GOT3 (cell line): ENCODE results near the gene TPD52L2.
"Not testable (repeated sequence)": the region's sequence is repeated elsewhere in the genome, so short reads cannot be mapped to it uniquely, and the experiment has no call there.

ENCODE experiments used
- DNase-seq: peaks from one replicate; lab custom pipeline; 2025; ENCODE audit warnings: mixed read lengths; lab: John Stamatoyannopoulos, UW

TPD52L2 gene

GRCh38 chr20:63878899-63879663 is 14.0 kb downstream of the TPD52L2 start:
- no peak for DNase-seq

- DNase-seq = not testable (repeated sequence)
Observed at GRCh38 chr20:63880901-63881300, 15.8 kb downstream of the TPD52L2 start.

GRCh38 chr20:63881451-63882226 is 16.6 kb downstream of the TPD52L2 start:
- DNase-seq = no peak

GRCh38 chr20:63882257-63883200 is 17.5 kb downstream of the TPD52L2 start:
- no peak for DNase-seq

- DNase-seq = no peak
Observed at GRCh38 chr20:63883201-63883593, 18.1 kb downstream of the TPD52L2 start.

GRCh38 chr20:63884506-63885263 is 19.6 kb downstream of the TPD52L2 start:
- no peak for DNase-seq

- no peak for DNase-seq
Observed at GRCh38 chr20:63885264-63886053, 20.4 kb downstream of the TPD52L2 start.

GRCh38 chr20:63886054-63886419 is 21.0 kb downstream of the TPD52L2 start:
- no peak for DNase-seq

GRCh38 chr20:63886921-63887320 is 21.9 kb downstream of the TPD52L2 start:
- no peak for DNase-seq

- no peak for DNase-seq
Observed at GRCh38 chr20:63889241-63890200, 24.5 kb downstream of the TPD52L2 start.

GRCh38 chr20:63890201-63890576 is 25.1 kb downstream of the TPD52L2 start:
- DNase-seq = no peak

GRCh38 chr20:63890616-63891015 is 25.5 kb downstream of the TPD52L2 start:
- no peak for DNase-seq

- no peak for DNase-seq
Observed at GRCh38 chr20:63891061-63892002, 26.3 kb downstream of the TPD52L2 start.

- no peak for DNase-seq
Observed at GRCh38 chr20:63892402-63892801, 27.3 kb downstream of the TPD52L2 start.

GRCh38 chr20:63893999-63894357 is 28.9 kb downstream of the TPD52L2 start:
- no peak for DNase-seq

GRCh38 chr20:63894358-63895201 is 29.5 kb downstream of the TPD52L2 start, which contains the start of gene DNAJC5:
TSS of gene DNAJC5 (plus strand) at chr20:63895126. CDS start at chr20:63928346, 33,220 bp downstream.
- peak; percentile 84 for DNase-seq

- no peak for DNase-seq
Observed at GRCh38 chr20:63895202-63895951, 30.3 kb downstream of the TPD52L2 start.
